Fibroblast of lung (primary cell): ENCODE results near the gene FAM156A.
"Not testable (repeated sequence)": the region's sequence is repeated elsewhere in the genome, so short reads cannot be mapped to it uniquely, and the experiment has no call there.

Experiments used
- EZH2 ChIP-seq: IDR thresholded peaks from 2 replicates; pipeline ENCODE4 v1.5.1; 2012; ENCODE audit warnings: low read length, control low read depth, mild to moderate bottlenecking; ENCODE audit errors: missing control alignments
- TF ChIP-seq, protein P1 (sequence below), 2 donors: IDR thresholded peaks in 1 of 2; conservative IDR thresholded peaks in 1 of 2; 1 replicate in 1 of 2; 2 replicates in 1 of 2; pipeline ENCODE4 v1.5.1; 2011 to 2012; ENCODE audit warnings: low read length in 2 of 2, control low read depth in 1 of 2, inconsistent platforms in 1 of 2, low read depth in 1 of 2, mild to moderate bottlenecking in 1 of 2

DNA sequence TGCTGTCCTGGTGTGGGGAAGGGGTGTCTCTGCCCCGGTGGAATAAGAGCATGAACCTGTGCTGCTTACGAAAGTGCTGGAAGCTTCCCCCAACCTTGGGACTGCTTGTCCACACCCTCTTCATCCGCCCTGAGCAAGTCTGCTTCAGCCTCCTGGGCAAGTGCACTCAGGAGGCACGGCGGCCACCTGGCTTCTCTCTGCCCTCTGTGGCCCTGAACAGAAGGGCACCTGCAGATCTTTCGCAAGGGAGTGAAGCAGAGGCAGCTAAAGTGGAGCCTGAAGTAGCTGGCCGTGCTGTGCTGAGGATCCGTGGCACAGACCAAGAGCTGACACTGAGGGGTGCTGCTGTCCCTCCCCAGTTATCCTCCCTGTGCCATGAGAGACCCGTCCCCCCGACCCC is 9.6 kb upstream of the FAM156A start:
- TF ChIP-seq, protein P1, sequence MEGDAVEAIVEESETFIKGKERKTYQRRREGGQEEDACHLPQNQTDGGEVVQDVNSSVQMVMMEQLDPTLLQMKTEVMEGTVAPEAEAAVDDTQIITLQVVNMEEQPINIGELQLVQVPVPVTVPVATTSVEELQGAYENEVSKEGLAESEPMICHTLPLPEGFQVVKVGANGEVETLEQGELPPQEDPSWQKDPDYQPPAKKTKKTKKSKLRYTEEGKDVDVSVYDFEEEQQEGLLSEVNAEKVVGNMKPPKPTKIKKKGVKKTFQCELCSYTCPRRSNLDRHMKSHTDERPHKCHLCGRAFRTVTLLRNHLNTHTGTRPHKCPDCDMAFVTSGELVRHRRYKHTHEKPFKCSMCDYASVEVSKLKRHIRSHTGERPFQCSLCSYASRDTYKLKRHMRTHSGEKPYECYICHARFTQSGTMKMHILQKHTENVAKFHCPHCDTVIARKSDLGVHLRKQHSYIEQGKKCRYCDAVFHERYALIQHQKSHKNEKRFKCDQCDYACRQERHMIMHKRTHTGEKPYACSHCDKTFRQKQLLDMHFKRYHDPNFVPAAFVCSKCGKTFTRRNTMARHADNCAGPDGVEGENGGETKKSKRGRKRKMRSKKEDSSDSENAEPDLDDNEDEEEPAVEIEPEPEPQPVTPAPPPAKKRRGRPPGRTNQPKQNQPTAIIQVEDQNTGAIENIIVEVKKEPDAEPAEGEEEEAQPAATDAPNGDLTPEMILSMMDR (conservative IDR thresholded peaks at IDR 0.05 in 1 of 2, IDR thresholded peaks at IDR 0.05 in 1 of 2; ENCODE audit: low read depth in 1 of 2, low read length in 2 of 2): not testable (repeated sequence)
- not testable (repeated sequence) for TF ChIP-seq EZH2
